ENCODE results near the gene TINAGL1. TPM values are rescaled to one million over a fixed set of nuclear protein-coding genes. Genes with fewer than 3 reads are reported as not detected.

The TINAGL1 gene
- total RNA-seq, 2 donors from 2014 or later, result not detected

DNA sequence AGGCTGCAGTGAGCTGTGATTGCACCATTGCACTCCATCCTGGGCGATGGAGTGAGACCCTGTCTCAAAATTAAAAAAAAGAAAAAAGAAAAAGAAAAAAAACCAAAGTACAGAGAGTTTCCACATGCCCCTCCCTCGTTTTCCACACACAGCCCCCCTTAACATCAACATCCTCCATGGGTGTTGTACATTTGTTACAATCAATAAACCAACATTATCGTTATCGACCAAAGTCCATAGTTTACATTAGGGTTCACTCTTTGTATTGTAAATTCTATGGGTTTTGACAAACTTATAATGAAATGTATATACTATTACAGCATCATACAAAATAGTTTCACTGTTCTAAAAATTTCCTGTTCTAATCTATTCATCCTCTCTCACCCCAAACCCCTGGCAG lies 15.9 kb upstream of the TINAGL1 start:
- no peak for ATAC-seq
- H3K36me3 Mint-ChIP-seq, result no peaks in the 10 kb centered on the region
- DNase-seq (ENCODE audit: low spot score in 2 of 2), result no peak
- H3K9me3 Mint-ChIP-seq, result peaks cover 0 to 4% of the 10 kb centered on the region in 2 donors
- H3K27ac Mint-ChIP-seq, result no peak overlapping the region

DNA sequence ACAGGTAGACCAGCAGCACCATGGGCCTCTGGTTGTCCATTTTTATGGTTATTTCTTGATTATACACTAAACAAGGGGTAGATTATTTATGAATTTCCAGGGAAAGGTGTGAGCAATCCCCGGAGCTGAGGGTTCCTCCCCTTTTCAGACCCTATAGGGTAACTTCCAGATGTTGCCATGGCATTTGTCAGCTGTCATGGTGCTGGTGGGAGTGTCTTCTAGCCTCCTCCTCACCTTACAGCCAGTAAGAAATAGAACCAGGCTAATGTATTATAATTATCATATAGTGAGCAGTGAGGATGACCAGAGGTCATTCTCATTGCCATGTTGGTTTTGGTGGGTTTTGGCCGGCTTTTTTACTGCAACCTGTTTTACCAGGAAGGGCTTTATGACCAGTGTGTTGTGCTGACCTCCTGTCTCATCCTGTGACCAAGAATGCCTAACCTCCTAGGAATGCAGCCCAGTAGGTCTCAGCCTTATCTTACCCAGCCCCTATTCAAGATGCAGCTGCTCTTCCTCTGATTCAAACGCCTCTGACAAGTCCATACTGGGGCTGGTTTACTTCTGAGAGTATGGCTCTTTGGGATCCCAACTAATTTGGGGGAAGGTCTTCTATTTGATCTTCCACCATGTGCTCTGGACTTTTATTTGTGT lies 13.5 kb upstream of the TINAGL1 start:
- ATAC-seq, result no peak
- H3K27ac Mint-ChIP-seq, result no peak overlapping the region
- H3K36me3 Mint-ChIP-seq, result no peaks in the 10 kb centered on the region
- DNase-seq (ENCODE audit: low spot score in 2 of 2), result peak in 1 of 2 donors; percentile 9
- H3K9me3 Mint-ChIP-seq, result peaks cover 0 to 4% of the 10 kb centered on the region in 2 donors

DNA sequence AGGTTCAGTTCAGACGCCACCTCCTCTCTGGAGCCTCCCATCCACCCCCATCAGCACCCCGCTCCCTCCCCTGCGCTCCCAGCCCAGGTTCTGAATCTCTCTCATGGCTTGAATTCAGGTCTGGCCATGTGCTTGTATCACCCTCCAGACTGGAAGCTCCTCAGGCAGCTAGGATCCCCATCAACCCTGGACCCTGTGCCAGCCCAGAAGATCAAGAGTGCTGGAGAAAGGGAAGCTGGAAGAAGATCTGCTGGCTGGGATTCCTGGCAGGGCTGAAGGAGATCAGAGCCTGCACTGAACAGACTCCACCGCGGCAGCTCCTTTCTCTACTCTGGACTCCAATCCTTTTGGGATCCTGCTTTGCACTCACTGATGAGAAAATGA lies 11.7 kb upstream of the TINAGL1 start:
- H3K36me3 Mint-ChIP-seq, result no peaks in the 10 kb centered on the region
- ATAC-seq (no peak), DNase-seq (ENCODE audit: low spot score in 2 of 2) (peak in 1 of 2 donors; percentile 25)
- no peak overlapping the region for H3K27ac Mint-ChIP-seq
- peaks cover 0 to 4% of the 10 kb centered on the region in 2 donors for H3K9me3 Mint-ChIP-seq

DNA sequence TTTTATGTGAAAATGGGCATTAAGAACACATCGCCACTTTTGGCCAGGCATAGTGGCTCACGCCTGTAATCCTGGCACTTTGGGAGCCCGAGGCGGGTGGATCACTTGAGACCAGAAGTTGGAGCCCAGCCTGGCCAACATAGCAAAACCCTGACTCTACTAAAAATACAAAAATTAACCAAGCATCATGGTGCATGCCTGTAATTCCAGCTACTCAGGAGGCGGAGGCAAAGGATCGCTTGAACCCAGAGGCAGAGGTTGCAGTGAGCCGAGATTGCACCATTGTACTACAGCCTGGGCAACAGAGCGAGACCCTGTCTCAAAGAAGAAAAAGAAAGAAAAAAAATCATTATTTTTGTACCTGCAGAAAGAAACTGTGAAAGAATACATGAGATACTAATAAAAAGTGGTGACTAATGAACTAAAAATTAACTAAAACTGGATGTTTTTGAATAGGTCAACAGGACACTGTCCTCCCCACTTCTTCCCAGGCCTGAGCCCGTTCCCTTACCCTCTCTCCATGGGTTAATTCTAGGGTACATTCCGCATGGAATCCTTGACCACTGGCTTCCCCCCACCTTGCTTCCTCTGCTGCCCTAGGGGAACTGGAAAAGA lies 8.3 kb upstream of the TINAGL1 start:
- Mint-ChIP-seq H3K9me3 (no peaks in the 10 kb centered on the region), H3K27ac (no peak overlapping the region)
- peak in 1 of 2 donors; percentile 9 for DNase-seq (ENCODE audit: low spot score in 2 of 2)

GRCh38 chr1:31568895-31569595 lies 7.3 kb upstream of the TINAGL1 start:
- Mint-ChIP-seq H3K27ac (no peak overlapping the region), H3K36me3 (no peaks in the 10 kb centered on the region), H3K9me3 (no peaks in the 10 kb centered on the region)
- DNase-seq (ENCODE audit: low spot score in 2 of 2) (peak in 1 of 2 donors; percentile 39), ATAC-seq (no peak)

More for the DNA sequence above, 8.3 kb upstream of the TINAGL1 start:
- H3K36me3 Mint-ChIP-seq, result no peaks in the 10 kb centered on the region
- no peak for ATAC-seq

- ATAC-seq, result no peak
- H3K36me3 Mint-ChIP-seq, result no peaks in the 10 kb centered on the region
- no peaks in the 10 kb centered on the region for H3K9me3 Mint-ChIP-seq
- DNase-seq (ENCODE audit: low spot score in 2 of 2), result peak in 1 of 2 donors; percentile 41
- H3K27ac Mint-ChIP-seq, result no peak overlapping the region
Observed at GRCh38 chr1:31569596-31570173, 6.6 kb upstream of the TINAGL1 start.

DNA sequence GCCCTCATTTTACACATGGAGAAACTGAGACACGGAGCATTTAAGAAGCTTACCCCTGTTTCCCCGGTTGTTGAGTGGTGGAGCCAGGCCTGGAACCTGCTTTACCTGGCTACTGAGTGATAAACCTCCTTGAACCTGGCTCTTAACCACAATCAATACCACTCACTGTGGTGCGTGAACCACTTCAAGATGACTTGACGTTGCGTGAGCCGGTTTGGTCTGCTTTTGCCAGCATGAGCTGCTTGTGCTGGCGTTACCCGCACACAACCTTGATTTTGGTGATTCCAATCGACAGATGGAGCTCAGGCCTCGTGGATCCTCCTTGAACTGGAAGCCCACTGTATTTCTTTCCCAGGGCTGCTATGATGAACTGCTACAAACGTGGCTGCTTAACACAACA lies 6.1 kb upstream of the TINAGL1 start:
- no peaks in the 10 kb centered on the region for H3K36me3 Mint-ChIP-seq
- DNase-seq (ENCODE audit: low spot score in 2 of 2), result peak in 1 of 2 donors; percentile 16
- no peak for ATAC-seq

GRCh38 chr1:31570906-31571305 lies 5.4 kb upstream of the TINAGL1 start:
- no peak for DNase-seq (ENCODE audit: low spot score in 2 of 2)
- Mint-ChIP-seq H3K36me3 (no peaks in the 10 kb centered on the region), H3K9me3 (no peaks in the 10 kb centered on the region), H3K27ac (no peak overlapping the region)
- ATAC-seq, result no peak

More for the DNA sequence above, 6.1 kb upstream of the TINAGL1 start:
- Mint-ChIP-seq H3K27ac (no peak overlapping the region), H3K9me3 (no peaks in the 10 kb centered on the region)

GRCh38 chr1:31571340-31572295 lies 4.7 kb upstream of the TINAGL1 start:
- Mint-ChIP-seq H3K27ac (no peak overlapping the region), H3K9me3 (no peaks in the 10 kb centered on the region), H3K36me3 (no peaks in the 10 kb centered on the region)
- ATAC-seq (no peak), DNase-seq (ENCODE audit: low spot score in 2 of 2) (peak in 1 of 2 donors; percentile 35)

DNA sequence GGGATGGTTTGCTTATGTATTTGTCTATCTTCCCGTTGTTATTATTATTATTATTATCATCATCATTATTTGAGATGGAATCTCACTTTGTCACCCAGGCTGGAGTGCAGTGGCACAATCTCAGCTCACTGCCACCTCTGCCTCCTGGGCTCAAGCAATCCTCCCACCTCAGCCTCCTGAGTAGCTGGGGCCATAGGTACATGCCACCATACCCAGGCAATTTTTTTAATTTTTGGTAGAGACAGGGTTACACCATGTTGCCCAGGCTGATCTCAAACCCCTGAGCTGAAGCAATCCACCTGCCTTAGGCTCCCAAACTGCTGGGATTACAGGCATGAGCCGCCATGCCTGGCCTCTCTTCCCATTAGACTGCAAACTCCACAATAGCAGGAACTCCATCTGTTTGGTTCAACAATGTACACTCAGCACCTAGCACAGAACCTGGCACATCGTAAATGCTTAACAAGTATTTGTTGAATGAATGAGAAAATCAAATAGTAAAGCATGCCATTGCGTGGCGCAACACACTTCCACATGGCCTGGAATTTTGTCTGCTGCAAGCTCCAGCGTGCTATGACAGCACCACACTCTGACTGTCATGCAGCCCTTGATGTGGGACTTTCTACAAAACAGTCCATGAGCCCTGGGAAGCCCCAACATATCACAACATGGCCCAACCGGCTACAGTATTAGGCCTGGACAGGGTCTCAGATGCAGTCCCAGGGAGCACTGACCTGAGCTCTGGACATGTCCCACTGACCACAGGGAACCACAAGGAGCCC lies 3.8 kb upstream of the TINAGL1 start:
- Mint-ChIP-seq H3K9me3 (no peaks in the 10 kb centered on the region), H3K27ac (no peak overlapping the region), H3K36me3 (no peaks in the 10 kb centered on the region)
- ATAC-seq, result no peak
- DNase-seq (ENCODE audit: low spot score in 2 of 2), result peak in 1 of 2 donors; percentile 9

GRCh38 chr1:31573261-31573660 lies 3.1 kb upstream of the TINAGL1 start:
- ATAC-seq, result no peak

DNA sequence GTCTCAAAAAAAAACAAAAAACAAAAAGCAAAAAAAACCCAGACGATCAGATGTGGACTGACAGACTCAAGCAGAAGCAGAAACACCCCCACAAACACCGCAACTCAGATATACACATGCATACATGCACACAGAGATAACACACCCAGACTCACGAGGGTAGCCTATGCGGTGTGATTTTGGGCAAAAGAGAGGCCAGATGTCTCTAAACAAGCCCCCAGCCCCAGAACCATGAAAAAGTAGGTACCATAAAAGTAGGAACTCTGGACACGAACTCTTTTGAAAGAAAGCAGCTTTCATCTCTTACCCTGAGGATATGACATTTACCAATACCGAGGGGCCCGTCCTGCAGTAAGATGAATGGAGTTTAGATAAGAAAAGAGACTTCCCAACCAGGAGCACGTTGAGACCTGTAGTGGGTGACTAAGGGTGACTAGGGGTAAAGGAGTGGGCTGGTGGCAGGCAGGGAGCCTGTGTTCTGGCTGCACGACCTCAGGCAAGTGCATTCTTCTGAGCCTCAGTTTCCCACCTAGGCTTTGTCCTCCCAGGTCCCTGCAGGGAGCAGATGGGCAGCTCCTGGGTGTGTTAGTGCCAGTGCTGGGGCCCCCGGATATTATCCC lies 1.5 kb upstream of the TINAGL1 start:
- ATAC-seq (no peak), DNase-seq (ENCODE audit: low spot score in 2 of 2) (peak in 1 of 2 donors; percentile 0)
- Mint-ChIP-seq H3K36me3 (no peaks in the 10 kb centered on the region), H3K9me3 (no peaks in the 10 kb centered on the region), H3K27ac (no peak overlapping the region)

More at GRCh38 chr1:31573261-31573660, 3.1 kb upstream of the TINAGL1 start:
- DNase-seq (ENCODE audit: low spot score in 2 of 2), result no peak
- no peaks in the 10 kb centered on the region for H3K36me3 Mint-ChIP-seq
- no peaks in the 10 kb centered on the region for H3K9me3 Mint-ChIP-seq
- H3K27ac Mint-ChIP-seq, result no peak overlapping the region

- no peak overlapping the region for H3K27ac Mint-ChIP-seq
- ATAC-seq (no peak), DNase-seq (ENCODE audit: low spot score in 2 of 2) (peak in 1 of 2 donors; percentile 47)
- no peaks in the 10 kb centered on the region for H3K9me3 Mint-ChIP-seq
- H3K36me3 Mint-ChIP-seq, result no peaks in the 10 kb centered on the region
Observed at GRCh38 chr1:31575369-31576140, 760 bp upstream of the TINAGL1 start.

GRCh38 chr1:31576743-31577455 lies 584 bp downstream of the TINAGL1 start:
- DNase-seq (ENCODE audit: low spot score in 2 of 2), result peak in 1 of 2 donors; percentile 49
- no peak overlapping the region for H3K27ac Mint-ChIP-seq
- H3K36me3 Mint-ChIP-seq, result no peaks in the 10 kb centered on the region
- no peaks in the 10 kb centered on the region for H3K9me3 Mint-ChIP-seq
- no peak for ATAC-seq

All from activated naive CD4-positive, alpha-beta T cell treated with anti-CD3 and anti-CD28 coated beads, Interleukin-2, amount 50 U/mL, for 72 hours (primary cell).